GM23338 (cell line): Measurements from ENCODE around the gene C1orf21.

Source experiments
- CREB1 ChIP-seq: fragments of 250-450 bp; sonication (Bioruptor Pico); IDR thresholded peaks from 2 replicates; pipeline ENCODE4 v1.5.0; 2020; ENCODE audit warnings: low read depth, mild to moderate bottlenecking, moderate library complexity
- CTCF ChIP-seq, 2 experiments: fragments of 200-600 bp in 1 of 2; sonication (generic) in 1 of 2; conservative IDR thresholded peaks; 2 replicates each; pipeline versions ENCODE4 v1.5.1 to v1.6.1; 2016 to 2017; ENCODE audit warnings: antibody characterized with exemption in 2 of 2, low read depth in 2 of 2, mild to moderate bottlenecking in 2 of 2, moderate library complexity in 1 of 2
- EZH2phosphoT487 ChIP-seq: fragments of 200-600 bp; sonication (generic); IDR thresholded peaks from one replicate; pipeline ENCODE4 v1.8.1; 2018; ENCODE audit warnings: antibody characterized with exemption; ENCODE audit not compliant: unreplicated experiment
- POLR2AphosphoS5 ChIP-seq: IDR thresholded peaks from 2 replicates; pipeline ENCODE4 v1.6.1; 2016; ENCODE audit warnings: antibody characterized with exemption, low read depth
- REST ChIP-seq: IDR thresholded peaks from one replicate; pipeline ENCODE4 v1.6.1; 2018; ENCODE audit warnings: antibody characterized with exemption; ENCODE audit not compliant: unreplicated experiment
- ZNF114 ChIP-seq: fragments of 250-450 bp; sonication (Bioruptor Pico); IDR thresholded peaks from 2 replicates; pipeline ENCODE4 v1.5.0; 2020; ENCODE audit warnings: mild to moderate bottlenecking, moderate library complexity

DNA sequence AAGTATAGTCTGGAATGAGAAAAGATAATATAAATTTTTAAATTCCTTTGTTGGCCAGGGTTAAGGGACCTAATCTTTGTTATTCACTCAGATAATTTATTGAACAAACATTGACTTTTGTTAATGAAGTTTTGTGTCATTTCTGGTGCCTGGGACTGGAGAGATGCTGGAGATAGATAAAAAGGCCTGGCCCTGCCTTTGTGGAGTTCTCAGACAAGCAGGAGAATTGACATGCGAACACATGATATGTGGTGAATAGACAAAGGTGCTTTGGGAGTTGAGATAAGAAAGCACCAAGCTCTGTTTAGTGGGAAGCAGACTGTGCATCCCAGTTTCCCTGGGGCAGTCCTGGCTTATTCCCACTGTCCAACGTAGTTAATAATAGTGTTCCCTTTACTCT, 8.5 kb downstream of the C1orf21 start:
- TF ChIP-seq CTCF (conservative IDR thresholded peaks at IDR 0.05; ENCODE audit: low read depth in 2 of 2) (no peak), ZNF114 (CRISPR knock-in tag) (no peak), POLR2AphosphoS5 (no peak), CREB1 (no peak), REST (no peak), EZH2phosphoT487 (no peak)
